ENCODE data around the gene ZNF407. TPM values are rescaled to one million over a fixed set of nuclear protein-coding genes. Genes with fewer than 3 reads are reported as not detected.

ZNF407 gene
- total RNA-seq, 1 donor from 2014 or later, result 14.7 TPM

DNA sequence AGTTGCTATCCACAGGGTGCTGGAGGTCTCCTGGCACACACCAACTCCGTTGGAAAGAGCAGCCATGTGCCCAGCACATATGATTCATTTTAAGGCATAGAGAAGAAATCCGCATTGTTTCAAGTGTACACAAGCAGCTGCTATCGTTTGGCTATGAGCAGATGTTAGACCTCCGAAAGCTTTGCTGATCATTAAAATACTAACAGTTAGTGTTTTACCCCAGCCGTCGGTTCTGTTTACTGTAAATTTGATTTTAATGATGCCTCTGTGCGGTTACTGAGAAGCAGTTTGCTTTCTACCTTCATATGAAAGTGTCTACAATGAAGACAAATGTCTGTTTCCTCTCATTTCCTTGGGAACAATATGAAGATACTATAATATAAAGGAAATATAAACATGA, 456.4 kb downstream of the ZNF407 start:
- no peak overlapping the region for H3K27ac Mint-ChIP-seq
- H3K36me3 Mint-ChIP-seq, result no peaks in the 10 kb centered on the region
- H3K27me3 Mint-ChIP-seq, result no peaks in the 10 kb centered on the region
- no peak overlapping the region for H3K4me3 Mint-ChIP-seq
- TF ChIP-seq, protein P1, sequence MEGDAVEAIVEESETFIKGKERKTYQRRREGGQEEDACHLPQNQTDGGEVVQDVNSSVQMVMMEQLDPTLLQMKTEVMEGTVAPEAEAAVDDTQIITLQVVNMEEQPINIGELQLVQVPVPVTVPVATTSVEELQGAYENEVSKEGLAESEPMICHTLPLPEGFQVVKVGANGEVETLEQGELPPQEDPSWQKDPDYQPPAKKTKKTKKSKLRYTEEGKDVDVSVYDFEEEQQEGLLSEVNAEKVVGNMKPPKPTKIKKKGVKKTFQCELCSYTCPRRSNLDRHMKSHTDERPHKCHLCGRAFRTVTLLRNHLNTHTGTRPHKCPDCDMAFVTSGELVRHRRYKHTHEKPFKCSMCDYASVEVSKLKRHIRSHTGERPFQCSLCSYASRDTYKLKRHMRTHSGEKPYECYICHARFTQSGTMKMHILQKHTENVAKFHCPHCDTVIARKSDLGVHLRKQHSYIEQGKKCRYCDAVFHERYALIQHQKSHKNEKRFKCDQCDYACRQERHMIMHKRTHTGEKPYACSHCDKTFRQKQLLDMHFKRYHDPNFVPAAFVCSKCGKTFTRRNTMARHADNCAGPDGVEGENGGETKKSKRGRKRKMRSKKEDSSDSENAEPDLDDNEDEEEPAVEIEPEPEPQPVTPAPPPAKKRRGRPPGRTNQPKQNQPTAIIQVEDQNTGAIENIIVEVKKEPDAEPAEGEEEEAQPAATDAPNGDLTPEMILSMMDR (conservative IDR thresholded peaks at IDR 0.05), result no peak
- H3K4me1 Mint-ChIP-seq (ENCODE audit: unreplicated experiment), result peaks cover 4% of the 10 kb centered on the region
- DNase-seq (ENCODE audit: extremely low spot score, unreplicated experiment), result no peak
- H3K9me3 Mint-ChIP-seq, result no peaks in the 10 kb centered on the region

DNA sequence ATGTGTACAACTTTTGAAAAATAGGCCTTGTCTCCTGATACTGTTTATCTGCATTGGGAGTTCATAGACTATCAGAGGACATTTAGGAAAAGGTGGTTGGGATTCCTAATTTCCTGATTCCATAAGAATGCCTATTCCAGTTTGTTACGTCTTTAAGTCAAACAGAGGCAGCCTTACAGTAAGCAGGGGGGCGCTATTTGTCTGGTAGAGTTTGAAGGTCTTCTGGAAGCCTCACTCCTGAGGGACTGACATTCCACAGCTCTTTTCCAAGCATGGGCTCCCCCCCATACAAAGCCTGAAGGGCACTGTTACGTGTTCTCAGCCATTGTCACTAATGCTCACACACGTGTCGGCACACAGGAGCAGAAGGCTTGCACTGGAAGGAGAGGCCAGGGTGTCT, 456.9 kb downstream of the ZNF407 start:
- Mint-ChIP-seq H3K27ac (no peak overlapping the region), H3K9me3 (no peaks in the 10 kb centered on the region), H3K4me3 (no peak overlapping the region), H3K36me3 (peaks cover 5% of the 10 kb centered on the region), H3K4me1 (ENCODE audit: unreplicated experiment) (peaks cover 1% of the 10 kb centered on the region), H3K27me3 (no peaks in the 10 kb centered on the region)
- TF ChIP-seq, protein P1 (conservative IDR thresholded peaks at IDR 0.05), result no peak
- no peak for DNase-seq (ENCODE audit: extremely low spot score, unreplicated experiment)

DNA sequence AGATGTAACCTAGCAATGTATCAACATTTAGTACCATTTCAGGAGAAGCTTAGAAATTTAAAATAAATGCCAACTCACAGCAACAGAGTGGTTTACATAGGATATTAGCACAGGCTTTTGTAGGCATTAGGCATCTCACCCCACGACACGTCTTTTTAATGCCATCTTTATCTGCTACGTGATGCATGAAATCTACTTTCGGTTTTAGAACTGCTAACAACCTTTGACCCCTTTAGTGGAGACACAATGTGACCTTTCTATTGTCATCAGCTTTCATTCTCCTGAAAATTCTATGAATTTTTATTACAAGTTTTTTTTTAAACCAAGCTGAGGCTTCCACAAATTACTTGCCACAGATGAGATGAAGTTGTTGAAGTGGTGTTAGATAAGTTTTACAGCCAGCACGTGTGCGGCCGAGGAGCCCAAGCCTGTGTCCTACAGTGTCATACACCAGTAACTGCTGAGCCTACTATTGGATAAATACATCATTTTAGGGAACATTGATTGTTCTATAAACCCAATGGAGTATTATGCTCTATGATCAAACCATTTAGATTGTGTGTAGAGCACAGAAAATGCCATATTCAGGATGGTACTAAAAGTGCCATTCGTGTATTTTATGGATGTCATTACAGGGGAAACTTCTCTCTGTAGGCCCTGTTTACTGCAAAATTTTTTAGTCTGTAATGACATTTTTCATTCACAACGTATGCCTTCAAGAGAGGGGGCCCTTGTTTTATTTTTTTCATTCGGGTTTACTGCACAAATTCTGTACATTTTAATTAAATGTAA, 459.7 kb downstream of the ZNF407 start:
- H3K27ac Mint-ChIP-seq, result no peak overlapping the region
- no peaks in the 10 kb centered on the region for H3K27me3 Mint-ChIP-seq
- no peak overlapping the region for H3K4me3 Mint-ChIP-seq
- TF ChIP-seq, protein P1 (conservative IDR thresholded peaks at IDR 0.05), result no peak
- H3K4me1 Mint-ChIP-seq (ENCODE audit: unreplicated experiment), result no peaks in the 10 kb centered on the region
- H3K9me3 Mint-ChIP-seq, result no peaks in the 10 kb centered on the region
- DNase-seq (ENCODE audit: extremely low spot score, unreplicated experiment), result no peak
- H3K36me3 Mint-ChIP-seq, result peaks cover 8% of the 10 kb centered on the region

DNA sequence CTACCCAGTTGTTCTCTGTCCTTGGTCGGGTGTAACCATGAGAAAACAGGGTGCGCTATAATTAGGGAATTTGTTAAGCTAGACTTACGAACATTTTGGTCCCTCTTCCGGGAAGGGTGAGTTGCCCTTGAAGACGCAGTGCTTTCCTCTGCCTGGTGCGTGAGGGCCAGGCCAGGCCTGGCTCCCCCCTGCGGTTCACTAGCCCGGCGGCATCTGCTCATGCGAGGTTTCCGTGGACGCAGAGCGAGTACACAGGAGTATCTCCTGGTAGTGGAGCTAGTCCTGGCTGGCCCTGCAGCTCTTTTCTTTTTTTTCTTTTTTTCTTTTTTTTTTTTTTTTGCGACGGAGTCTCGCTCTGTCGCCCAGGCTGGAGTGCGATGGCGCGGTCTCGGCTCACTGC, 462.5 kb downstream of the ZNF407 start:
- no peaks in the 10 kb centered on the region for H3K9me3 Mint-ChIP-seq
- no peak overlapping the region for H3K27ac Mint-ChIP-seq
- peaks cover 9% of the 10 kb centered on the region for H3K36me3 Mint-ChIP-seq
- H3K4me3 Mint-ChIP-seq, result no peak overlapping the region
- H3K27me3 Mint-ChIP-seq, result no peaks in the 10 kb centered on the region
- TF ChIP-seq, protein P1 (conservative IDR thresholded peaks at IDR 0.05), result no peak
- DNase-seq (ENCODE audit: extremely low spot score, unreplicated experiment), result no peak
- no peaks in the 10 kb centered on the region for H3K4me1 Mint-ChIP-seq (ENCODE audit: unreplicated experiment)

DNA sequence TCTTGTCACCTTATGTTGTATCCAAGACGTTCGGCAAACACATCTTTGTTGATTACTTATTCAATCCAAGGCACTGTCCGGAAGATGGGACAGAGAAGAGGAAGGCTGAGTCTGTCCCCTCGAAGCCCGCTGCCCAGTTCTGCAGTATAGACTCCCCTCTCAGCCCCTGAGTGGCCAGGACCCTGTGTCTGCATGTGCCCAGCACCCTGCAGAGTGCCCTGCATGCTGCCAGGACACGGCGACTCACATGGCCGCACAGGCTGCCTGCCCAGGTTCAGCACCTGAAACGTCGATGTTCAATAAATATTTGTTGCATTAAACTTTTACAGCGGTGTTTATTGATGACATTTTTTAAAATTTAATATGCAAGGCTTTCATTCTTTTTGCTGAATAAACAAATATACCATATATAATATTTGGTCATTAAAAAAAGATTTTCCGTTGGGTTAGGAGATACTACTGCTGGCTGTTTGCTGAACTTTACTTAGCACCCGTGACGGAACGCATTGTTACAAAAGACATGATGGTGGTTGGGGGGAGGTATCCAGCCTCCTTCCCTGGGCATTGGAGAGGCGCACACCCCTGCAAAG, 464.7 kb downstream of the ZNF407 start:
- TF ChIP-seq, protein P1 (conservative IDR thresholded peaks at IDR 0.05), result no peak
- peaks cover 14% of the 10 kb centered on the region for H3K36me3 Mint-ChIP-seq
- no peak overlapping the region for H3K4me3 Mint-ChIP-seq
- H3K27ac Mint-ChIP-seq, result no peak overlapping the region
- no peaks in the 10 kb centered on the region for H3K27me3 Mint-ChIP-seq
- no peaks in the 10 kb centered on the region for H3K9me3 Mint-ChIP-seq
- DNase-seq (ENCODE audit: extremely low spot score, unreplicated experiment), result no peak
- H3K4me1 Mint-ChIP-seq (ENCODE audit: unreplicated experiment), result peaks cover 6% of the 10 kb centered on the region

Data from type B pancreatic cell (in vitro differentiated cells).